ENCODE data around the gene CBLL1.

Gene CBLL1

DNA sequence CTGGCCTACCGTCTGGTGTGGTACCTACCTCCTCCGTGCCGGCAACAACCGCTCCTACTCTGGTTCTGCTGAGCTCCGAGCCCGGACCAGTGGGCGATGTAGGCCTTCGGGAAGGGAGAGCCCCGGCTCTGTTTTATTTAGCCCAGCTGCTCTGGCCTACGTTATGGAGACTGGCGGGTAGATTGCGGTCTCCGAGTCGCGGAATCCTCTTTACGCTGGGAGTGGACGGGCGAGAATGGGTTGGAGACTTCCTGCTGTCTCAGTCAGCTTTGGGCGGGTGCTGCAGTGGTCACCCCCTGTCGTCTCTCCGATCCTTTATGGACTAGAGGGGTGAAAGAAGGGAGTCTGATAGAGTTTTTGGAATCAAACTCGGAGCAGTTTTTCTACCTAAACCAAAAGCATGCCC is 406 bp downstream of the CBLL1 start:
- DNase-seq: no peak

DNA sequence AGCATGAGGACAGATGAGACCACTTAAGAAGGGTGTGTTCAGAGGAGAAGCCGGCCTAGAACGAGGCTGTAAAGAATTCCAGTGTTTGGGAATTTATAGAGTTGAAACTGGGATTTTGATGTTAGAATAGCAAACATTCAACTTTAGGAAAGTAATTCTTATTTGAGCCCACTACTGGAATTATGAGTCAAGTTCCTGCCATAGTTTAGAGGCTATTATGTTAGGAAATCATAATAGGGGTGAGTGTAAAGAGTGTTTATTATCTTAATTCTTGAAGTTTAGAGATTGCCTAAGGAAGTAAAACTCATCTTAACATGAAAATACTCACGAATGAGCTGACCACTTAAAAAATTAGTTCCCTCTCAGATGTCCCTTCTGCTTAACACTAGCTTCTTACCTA is 2.1 kb downstream of the CBLL1 start:
- DNase-seq: no peak

DNA sequence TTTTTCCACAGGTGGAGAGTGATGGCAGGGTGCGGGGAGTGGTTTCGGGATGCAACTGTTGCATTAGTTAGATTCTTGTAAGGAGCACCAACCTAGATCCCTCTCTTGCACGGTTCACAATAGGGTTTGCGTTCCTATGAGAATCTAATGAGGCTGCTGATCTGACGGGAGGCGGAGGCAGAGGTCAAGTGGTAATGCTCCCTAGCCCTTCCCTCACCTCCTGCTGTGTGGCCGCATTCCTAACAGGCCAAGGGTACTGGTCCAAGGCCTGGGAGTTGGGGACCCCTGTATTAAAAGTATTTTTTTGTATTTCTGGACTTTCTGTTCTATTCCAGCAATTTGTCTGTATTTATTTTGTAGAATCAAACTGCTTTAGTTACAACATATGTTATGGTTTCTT is 7.2 kb downstream of the CBLL1 start:
- DNase-seq: no peak

DNA sequence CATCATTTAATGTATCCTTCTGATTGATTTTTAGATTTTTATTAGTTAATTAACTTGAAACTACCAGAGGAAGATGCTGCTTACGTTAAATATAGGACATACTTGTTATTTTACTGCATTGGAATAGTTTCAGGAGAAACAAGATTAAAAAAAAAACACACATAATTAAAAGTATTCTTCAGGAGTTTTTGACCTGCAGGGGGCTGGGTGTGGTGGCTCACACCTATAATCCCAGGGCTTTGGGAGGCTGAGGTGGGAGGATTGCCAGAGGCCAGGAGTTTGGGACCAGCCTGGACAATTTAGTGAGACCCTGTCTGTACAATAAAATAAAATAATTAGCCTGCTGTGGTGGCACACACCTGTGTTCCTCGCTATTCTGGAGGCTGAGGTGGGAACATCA is 10.7 kb downstream of the CBLL1 start:
- DNase-seq: no peak

DNA sequence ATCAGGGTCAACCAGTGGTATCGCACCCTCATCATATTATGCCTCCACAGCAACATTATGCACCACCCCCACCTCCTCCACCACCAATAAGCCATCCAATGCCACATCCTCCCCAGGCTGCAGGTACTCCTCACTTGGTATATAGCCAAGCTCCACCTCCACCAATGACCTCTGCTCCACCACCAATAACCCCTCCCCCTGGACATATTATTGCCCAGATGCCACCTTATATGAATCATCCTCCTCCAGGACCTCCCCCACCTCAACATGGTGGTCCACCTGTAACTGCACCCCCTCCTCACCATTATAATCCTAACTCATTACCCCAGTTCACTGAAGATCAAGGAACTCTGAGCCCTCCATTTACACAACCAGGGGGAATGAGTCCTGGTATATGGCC is 14.7 kb downstream of the CBLL1 start:
- no peak for DNase-seq

DNA sequence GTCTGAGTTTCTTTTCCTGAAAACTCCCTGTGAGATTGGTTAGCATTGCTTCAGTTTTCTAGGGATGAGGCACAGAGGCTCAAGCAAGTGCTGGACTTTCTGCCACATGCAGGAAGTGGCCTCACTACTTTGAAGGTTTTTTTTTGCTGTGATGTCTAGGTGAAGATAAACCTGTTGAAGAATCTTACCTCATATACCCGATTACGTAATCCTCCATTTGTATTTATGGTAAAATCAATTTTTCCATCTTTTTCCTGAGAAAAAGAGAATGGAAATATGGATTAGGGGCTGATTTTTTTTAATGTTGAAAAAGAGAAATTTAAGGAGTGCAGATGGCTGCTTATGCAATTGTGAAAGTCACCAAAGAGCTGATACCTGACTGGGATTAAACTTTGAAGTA is 23.4 kb downstream of the CBLL1 start:
- no peak for DNase-seq

DNA sequence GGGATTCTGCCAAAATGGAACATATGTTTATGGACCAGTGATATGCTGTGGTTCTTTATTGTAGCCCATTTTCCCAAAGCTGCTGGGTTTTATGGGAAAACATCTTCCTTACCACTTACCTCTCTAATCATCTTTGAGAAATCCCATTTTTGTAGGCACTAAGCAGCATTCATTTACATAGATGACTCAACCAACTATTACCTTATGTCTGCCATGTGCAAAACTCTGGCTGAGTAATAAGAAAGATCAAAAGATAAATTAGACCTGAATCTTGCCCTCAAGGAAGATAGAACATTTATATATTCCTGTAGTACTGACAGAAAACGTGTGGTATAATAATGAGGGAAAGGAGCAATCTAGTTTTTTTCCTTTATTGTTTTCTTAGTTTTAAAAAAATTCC is 24.3 kb downstream of the CBLL1 start:
- DNase-seq: no peak

DNA sequence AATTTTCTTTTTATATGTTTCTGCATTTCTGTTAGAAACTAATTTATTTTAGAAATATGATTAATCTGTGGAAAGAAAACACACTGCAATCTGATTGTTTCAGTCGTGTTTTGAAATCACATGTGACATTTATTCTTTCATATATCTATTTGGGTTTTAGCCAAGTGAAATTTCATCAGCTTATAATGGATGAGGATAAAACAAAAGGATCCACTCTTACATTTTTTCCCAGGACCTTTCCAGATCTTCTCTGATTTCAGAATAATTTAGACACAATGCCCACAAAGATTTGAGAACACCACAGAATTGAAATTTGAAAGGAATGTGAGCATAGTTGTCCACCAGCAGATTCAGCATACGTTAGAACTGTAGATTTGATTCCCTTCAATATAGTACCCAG is 29.1 kb downstream of the CBLL1 start:
- DNase-seq: no peak

DNA sequence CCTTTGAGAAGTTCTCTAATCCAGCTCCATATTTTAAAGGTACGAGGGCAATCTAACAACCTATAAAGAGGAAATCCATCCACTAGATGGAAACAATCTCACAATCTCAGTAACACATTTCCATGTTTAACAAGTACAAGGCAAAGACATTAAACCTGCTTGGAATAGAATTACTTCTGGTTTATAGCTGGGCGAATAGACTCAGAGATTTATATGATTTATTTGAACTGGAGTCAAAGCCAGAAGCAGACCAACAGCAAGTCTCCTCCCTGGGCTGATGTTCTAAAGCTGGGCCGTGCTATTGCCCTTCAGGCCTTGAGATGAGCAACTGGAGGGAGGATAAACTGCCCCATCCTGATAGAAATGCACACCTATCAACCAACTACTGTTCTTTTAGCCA is 33.8 kb downstream of the CBLL1 start:
- DNase-seq: no peak

DNA sequence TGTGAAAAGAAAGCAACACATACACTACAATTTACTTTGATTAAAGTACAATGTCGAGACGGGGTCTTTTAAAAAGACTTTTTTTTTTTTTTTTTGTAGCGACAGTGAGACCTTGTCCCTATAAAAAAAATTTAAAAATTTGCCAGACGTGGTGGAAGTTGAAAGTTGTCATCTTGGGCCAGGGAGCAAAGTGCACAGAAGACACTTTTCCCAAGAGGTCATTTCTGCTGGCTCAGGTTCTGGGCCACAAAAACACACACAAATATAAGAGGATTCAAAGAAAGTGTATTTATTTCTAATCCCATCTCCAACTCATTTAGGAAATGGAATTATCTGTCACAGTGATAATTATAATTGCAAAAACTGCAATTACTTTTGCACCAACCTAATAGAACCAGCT is 34.3 kb downstream of the CBLL1 start:
- DNase-seq: no peak

DNA sequence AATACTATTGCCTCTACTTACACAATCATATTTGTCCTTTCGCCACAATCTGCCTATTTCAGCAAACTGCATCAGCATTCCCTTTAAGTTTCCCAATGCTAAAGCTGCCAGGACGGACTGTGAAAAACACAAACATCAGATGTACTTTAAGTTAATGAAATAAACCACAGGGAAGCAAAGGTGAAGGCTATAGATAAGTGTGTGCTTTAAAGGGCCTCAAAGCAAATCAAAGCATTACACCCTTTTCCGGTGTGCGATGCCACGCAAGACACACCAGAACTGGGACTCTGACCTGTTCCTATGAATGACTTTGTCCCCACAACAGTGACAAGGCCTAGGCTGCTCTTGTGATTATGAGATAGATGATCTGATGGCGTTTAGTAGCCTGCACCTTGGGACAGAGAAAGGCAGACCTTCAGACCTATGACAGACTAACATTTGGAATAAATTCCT is 35.7 kb downstream of the CBLL1 start:
- no peak for DNase-seq

DNA sequence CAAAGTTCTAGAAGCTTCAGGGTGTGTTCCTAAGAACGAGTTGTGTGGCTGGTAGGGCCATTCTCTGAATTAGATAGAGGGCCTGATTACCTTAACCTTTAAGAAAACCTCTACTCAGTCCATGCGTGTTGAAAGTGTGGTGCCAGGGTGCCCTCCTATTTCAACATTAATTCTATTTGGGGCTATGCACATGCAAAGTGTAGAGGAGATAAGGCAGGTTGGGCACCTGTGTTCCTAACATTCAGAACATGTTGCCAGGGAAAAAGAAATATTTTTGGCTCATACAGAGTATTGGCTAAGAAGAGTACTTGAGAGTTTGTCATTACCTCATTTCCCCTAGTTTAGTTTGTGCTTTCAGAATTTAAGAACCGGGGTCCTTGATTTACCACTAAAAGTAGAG is 38.4 kb downstream of the CBLL1 start:
- no peak for DNase-seq

DNA sequence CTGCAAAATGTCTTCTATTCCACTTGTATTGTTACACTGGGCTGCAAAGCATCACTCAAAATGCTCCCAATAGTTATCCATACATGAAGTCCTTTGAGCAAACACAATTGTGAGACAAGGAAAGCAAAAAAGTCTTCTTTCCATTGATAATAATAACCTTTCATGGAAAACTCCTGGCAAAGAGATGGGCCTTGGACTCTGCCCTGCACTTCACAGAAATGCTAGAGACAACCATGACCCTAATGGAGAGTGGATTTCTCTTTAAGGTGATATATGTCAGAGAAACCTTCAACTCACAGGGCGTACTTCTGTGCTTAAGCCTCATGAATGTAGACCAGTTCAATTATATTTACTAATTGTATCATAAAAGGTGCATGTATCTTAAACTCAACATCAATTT is 39.7 kb downstream of the CBLL1 start:
- DNase-seq: no peak

DNA sequence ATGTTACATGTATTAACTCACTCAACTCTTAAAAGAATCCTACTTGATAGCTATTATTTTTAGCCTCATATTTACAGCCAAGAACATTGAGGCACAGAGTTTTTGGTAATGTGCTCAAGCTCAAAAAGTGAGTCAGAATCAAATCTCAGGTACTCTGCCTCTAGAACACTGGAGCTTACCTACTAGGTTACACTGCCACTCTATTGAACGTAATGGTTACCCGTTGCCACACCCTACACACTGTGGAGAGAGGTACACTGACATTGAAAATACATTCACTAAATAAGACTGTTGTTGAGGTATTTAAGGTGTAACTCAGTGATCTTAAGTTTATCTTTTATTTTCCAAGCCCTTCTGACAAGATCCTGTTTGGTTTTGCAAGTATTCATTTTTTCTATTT is 41.2 kb downstream of the CBLL1 start:
- no peak for DNase-seq

DNA sequence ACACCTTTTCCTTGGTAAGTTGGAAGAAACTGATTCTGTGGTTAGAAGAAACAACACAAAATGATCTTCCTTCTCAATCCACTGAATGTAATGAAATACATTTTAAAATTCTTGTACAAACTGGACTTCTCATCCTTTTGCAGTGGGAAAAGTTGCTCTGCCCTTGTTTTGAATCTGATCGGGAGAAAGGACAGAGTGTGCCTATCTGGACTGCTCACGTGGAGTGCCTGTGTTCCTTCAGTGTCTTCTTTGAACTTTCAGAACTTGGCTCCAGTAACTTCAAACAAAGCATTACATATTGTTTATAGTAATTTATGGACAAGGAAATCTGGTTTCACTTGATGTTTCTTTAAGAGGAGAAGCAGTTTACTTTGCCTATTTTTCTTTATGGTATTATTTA is 42.0 kb downstream of the CBLL1 start:
- DNase-seq: no peak

DNA sequence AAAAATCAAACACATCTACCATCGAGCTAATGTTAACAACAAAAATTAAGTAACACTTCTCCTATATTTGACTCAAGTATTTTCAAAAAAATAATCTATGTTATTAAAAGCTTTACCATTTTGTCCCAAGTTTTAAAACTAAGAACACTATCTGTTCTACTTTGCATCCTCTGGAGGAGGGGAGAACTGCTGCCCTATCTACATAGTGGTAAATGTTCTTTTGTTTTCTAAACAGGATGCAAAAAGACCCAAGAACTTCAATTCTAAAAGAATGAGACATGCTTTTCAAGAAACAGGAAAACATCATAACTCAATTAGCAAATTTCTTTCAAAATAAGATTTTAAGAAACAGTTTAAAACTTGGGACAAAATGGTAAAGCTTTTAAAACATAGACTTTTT is 44.3 kb downstream of the CBLL1 start:
- no peak for DNase-seq

DNA sequence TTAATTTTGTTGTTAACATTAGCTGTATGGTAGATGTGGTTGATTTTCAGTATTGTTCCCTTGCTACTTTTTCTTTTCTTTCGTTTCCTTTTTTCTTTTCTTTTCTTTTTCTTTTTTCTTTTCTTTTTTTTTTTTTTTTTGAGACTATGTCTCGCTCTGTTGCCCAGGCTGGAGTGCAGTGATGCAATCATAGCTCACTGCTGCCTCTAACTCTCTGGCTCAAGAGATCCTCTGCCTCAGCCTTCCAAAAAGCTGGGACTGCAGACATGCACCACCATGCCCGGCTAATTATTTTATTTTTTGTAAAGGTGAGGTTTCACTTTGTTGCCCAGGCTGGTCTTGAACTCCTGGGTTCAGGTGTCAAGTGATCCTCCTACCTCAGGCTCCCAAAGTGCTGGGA is 44.7 kb downstream of the CBLL1 start:
- DNase-seq: no peak

DNA sequence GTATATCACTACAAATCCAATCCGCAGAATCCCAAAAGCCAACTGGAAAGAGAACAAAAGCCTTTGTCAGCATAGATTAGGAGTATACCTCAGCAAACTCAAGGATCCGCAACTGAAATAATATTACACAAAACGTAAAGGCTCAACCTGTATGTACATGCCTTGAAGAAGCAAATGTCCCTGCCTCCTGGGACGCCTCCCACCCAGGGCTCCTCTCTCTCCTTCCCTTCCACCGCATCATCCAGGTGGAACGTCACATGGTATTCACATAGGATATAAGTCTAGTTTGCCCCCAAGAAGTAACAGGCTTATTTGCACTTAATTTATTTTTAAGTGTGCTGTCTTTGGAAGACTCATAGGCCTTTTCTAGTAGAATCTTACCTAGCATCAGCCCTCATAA is 45.7 kb downstream of the CBLL1 start:
- no peak for DNase-seq

DNA sequence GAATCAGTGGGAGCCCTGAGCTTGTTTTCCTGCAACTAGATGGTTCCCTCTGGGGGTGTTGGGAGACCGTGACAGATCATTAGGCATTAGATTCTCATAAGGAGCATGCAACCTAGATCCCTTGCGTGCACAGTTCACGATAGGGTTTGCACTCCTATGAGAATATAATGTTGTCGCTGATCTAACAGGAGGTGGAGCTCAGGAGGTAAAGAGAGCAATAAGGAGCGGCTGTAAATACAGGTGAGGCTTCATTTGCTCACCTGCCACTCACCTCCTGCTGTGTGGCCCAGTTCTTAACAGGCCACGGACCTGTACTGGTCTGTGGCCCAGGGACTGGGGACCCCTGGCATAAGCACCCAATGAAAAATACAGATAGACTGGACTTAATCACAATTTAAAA is 48.4 kb downstream of the CBLL1 start:
- no peak for DNase-seq

DNA sequence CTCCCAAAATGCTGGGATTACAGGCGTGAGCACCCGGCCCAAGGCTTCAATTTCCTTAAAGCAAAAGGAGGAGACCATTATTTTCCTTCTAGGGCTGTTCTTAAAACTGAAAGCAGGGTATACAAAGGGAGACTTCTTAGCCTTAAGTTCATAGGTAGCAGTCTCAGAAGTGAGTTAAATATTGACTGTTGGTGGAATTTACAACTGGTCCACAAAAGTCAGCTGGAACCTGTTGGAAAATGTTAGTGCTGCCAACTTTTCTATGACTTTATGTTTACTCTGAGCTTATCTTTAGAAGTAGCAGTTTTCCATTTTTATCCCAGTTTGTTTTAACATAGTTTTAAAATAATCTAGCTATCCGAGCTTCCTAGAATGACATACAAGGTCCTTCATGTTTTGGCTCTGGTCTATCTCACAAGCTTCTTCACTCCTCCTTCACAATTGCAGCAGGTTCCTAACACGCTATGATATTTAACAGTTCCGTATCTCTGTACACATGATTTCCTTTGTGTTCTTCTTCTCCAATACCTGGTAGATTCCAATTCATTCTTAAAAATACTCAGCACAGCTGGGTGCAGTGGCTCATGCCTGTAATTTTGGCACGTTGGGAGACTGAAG is 55.8 kb downstream of the CBLL1 start:
- DNase-seq: no peak

DNA sequence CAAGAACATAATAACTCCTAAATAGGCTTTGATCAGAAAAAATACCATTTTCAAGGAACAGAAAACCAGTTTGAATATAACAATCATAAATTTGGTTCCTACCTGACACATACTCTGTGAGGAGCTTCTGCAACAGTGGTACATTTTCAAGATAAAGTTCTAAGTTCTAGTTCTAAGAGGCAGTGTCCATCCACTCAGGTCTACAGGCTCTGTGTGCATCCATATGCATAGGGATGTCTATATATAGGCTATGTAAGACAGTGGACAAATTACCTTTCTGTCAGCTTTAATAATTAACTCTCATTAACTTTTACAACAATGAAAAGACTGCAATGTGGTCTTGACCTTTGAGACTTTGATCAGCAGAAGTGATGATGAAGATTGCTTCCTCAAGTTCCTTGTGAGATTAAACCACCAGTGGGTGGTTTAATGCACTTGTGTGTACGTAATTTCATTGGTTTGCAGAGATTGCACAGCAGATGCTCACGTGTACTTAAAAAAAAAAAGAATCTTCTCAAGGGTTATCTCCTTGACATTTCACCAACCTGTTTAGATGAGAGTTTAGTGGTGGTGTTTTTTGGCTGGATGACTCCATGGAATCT is 59.2 kb downstream of the CBLL1 start, which contains the start of gene SLC26A3:
TSS of gene SLC26A3 (minus strand) at position 215 of the 602 bp plus-strand sequence. CDS start 8,714 bp downstream, outside the sequence.
- no peak for DNase-seq

DNA sequence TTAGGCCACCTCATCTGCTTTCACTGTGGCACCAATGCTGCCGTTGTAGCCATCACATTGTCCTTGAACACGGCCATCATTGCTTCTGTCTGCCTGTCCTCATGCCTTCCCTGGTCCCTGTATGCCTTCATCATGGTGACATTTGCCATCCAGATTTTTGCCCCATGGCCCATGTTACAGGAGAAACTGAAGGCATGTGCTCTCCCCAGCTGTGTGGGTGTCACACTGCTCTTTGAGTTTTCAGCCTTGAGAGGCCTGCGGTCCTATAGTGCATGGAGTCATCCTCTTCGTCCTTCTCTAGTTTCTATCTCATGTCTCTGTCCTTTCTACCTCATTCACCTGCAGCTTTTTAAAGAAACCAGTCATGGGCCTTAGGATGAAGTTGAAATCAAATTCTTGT is 65.2 kb downstream of the CBLL1 start:
- DNase-seq: no peak

DNA sequence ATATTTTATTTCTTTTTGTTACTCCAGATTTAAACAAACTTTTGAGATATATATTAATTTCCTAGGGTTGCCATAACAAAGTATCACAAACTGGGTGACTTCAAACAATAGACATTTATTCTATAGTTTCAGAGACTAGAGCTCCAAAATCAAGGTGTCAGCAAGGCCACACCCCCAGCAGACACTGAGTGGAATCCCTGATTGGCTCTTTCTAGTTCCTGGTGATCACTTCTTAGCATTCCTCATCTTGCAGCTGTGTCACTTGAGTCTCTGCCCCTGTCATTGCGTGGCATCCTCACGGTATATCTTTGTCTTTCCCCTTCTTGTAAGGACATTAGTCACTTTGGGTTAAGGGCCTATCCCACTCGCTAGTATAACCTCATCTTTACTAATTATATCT is 66.7 kb downstream of the CBLL1 start:
- DNase-seq: no peak

Data from CD4-positive, alpha-beta T cell treated with Interleukin-4 for 4 hours (primary cell).